HL-60 (cell line): Measurements from ENCODE around the gene LARP1.

Experiments
- DNase-seq, 2 experiments: peaks; one replicate each; pipeline ENCODE4 v3.0.0-alpha.2; 2010 to 2020; ENCODE audit warnings: low read depth in 1 of 2, low spot score in 1 of 2
- H3K27ac ChIP-seq: fragments of 250-450 bp; sonication (Bioruptor Pico); replicated peaks from 2 replicates; pipeline ENCODE4 v1.5.1; 2020; ENCODE audit warnings: mild to moderate bottlenecking, moderate library complexity
- H3K27me3 ChIP-seq: fragments of 250-450 bp; sonication (Bioruptor Pico); 2 replicates; pipeline ENCODE4 v1.5.1; 2021; ENCODE audit warnings: mild to moderate bottlenecking, moderate library complexity; ENCODE audit not compliant: insufficient read depth, poor library complexity, severe bottlenecking
- H3K4me3 ChIP-seq: replicated peaks from 2 replicates; pipeline ENCODE4 v1.5.1; 2011; ENCODE audit warnings: mild to moderate bottlenecking, control low read depth, low read length; ENCODE audit not compliant: insufficient read depth
- CTCF ChIP-seq: IDR thresholded peaks from one replicate; pipeline ENCODE4 v1.5.1; 2011; ENCODE audit warnings: low read length, control low read depth, inconsistent platforms; ENCODE audit not compliant: insufficient read depth
- GABPA ChIP-seq: IDR thresholded peaks from 2 replicates; pipeline ENCODE4 v1.6.1; 2012; ENCODE audit warnings: low read depth
- POLR2AphosphoS5 ChIP-seq: IDR thresholded peaks from 2 replicates; pipeline ENCODE4 v1.6.1; 2012; ENCODE audit warnings: low read depth
- REST ChIP-seq: IDR thresholded peaks from 2 replicates; pipeline ENCODE4 v1.6.1; 2012; ENCODE audit warnings: low read depth; ENCODE audit not compliant: insufficient replicate concordance
- SPI1 ChIP-seq: IDR thresholded peaks from 2 replicates; pipeline ENCODE4 v1.6.1; 2012; ENCODE audit warnings: low read depth, mild to moderate bottlenecking, borderline replicate concordance

Gene LARP1

GRCh38 chr5:154815025-154815424 is 59.8 kb downstream of the LARP1 start:
- H3K27ac ChIP-seq: no peak overlapping the region
- DNase-seq: no peak
- H3K4me3 ChIP-seq: no peak overlapping the region
- TF ChIP-seq REST (no peak), POLR2AphosphoS5 (0 out of 2 replicates have a peak, but pooled peaks have one; percentile 2), CTCF (no peak), SPI1 (no peak), GABPA (no peak)
- no peaks in the 10 kb centered on the region for H3K27me3 ChIP-seq

GRCh38 chr5:154815684-154816247 is 60.6 kb downstream of the LARP1 start:
- TF ChIP-seq SPI1 (no peak), REST (no peak), GABPA (no peak), POLR2AphosphoS5 (no peak), CTCF (no peak)
- Histone ChIP-seq H3K27me3 (no peaks in the 10 kb centered on the region), H3K27ac (no peak overlapping the region), H3K4me3 (no peak overlapping the region)
- no peak for DNase-seq

GRCh38 chr5:154816891-154817492 is 61.8 kb downstream of the LARP1 start:
- no peak for TF ChIP-seq SPI1
- TF ChIP-seq CTCF: no peak
- no peak for TF ChIP-seq REST
- no peak for TF ChIP-seq GABPA
- no peak for TF ChIP-seq POLR2AphosphoS5
- no peak overlapping the region for H3K4me3 ChIP-seq
- no peaks in the 10 kb centered on the region for H3K27me3 ChIP-seq
- no peak overlapping the region for H3K27ac ChIP-seq
- no peak for DNase-seq
